Esophagus (tissue), 2 donors: ENCODE data around the gene BICD2. TPM values are rescaled to one million over a fixed set of nuclear protein-coding genes. Genes with fewer than 3 reads are reported as not detected.

Source experiments
- H3K27ac ChIP-seq, 2 donors: one replicate each; pipeline ENCODE4 v1.5.1; 2013; ENCODE audit warnings: low read depth in 2 of 2, mild to moderate bottlenecking in 2 of 2, inconsistent platforms in 1 of 2, low read length in 1 of 2, moderate library complexity in 1 of 2
- H3K27me3 ChIP-seq, 2 donors: one replicate each; pipeline ENCODE4 v1.6.1; 2013; ENCODE audit warnings: low read length in 2 of 2, control low read depth in 1 of 2, mild to moderate bottlenecking in 1 of 2; ENCODE audit not compliant: insufficient read depth in 2 of 2, control insufficient read depth in 1 of 2
- H3K36me3 ChIP-seq, 2 donors: one replicate each; pipeline ENCODE4 v1.6.1; 2013; ENCODE audit warnings: low read length in 1 of 2; ENCODE audit not compliant: control insufficient read depth in 2 of 2, insufficient read depth in 2 of 2
- H3K4me1 ChIP-seq, 2 donors: one replicate each; pipeline ENCODE4 v1.6.1; 2013; ENCODE audit warnings: low read length in 1 of 2; ENCODE audit not compliant: control insufficient read depth in 2 of 2, insufficient read depth in 2 of 2
- H3K4me3 ChIP-seq, 2 donors: one replicate each; pipeline ENCODE4 v1.5.1; 2013; ENCODE audit warnings: low read length in 2 of 2, mild to moderate bottlenecking in 2 of 2, low read depth in 1 of 2, moderate library complexity in 1 of 2
- H3K9me3 ChIP-seq, 2 donors: one replicate each; pipeline ENCODE4 v1.6.1; 2013; ENCODE audit warnings: mild to moderate bottlenecking in 2 of 2, low read depth in 1 of 2, low read length in 1 of 2, moderate library complexity in 1 of 2; ENCODE audit not compliant: control insufficient read depth in 2 of 2, insufficient read depth in 1 of 2
- WGBS, 2 donors: extraction: QIAGEN DNeasy Blood & Tissue Kit; methylation state at CpG; one replicate each; pipeline ENCODE4 v1.1.7; 2013; 5-methylcytosine and 5-hydroxymethylcytosine counted together
- polyA plus RNA-seq, 2 donors: library from polyadenylated mRNA; stranded (reverse); fragments of 200-250 nt; gene quantifications; one replicate each; pipeline ENCODE4 v1.2.3, GENCODE V29; 2013
- donor health status: healthy with polysubstance abuse.
- donor health status: Bipolar disorder and iron deficiency.

BICD2 gene
- polyA plus RNA-seq, 2 donors, result 30.9 to 41.1 TPM

DNA sequence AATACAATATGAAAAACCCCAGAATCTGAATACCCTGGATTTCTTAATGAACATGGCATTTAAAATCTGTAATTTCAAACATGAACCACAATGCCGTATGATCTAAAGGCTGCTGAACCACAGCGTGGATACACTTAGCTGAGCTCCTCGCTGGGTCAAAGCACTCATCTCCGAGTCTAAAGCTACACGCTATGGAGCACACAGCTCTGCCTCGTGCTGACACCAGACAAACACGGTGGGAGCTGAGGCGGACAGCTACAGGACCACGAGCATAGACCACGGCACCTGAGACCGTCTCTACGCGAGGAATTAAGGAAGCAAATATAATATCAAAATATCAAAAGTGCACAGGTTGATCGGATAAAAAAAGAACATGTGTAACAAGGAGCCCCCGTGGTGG lies 51.9 kb downstream of the BICD2 start:
- Histone ChIP-seq H3K36me3 (peaks cover 19 to 39% of the 10 kb centered on the region in 2 donors), H3K27me3 (no peaks in the 10 kb centered on the region), H3K27ac (no peak overlapping the region), H3K4me1 (peaks cover 2 to 40% of the 10 kb centered on the region in 2 donors), H3K4me3 (no peak overlapping the region), H3K9me3 (no peaks in the 10 kb centered on the region)
- WGBS, 2 donors, result 94 to 95% methylated on average over 15 of the region's 15 CpGs

DNA sequence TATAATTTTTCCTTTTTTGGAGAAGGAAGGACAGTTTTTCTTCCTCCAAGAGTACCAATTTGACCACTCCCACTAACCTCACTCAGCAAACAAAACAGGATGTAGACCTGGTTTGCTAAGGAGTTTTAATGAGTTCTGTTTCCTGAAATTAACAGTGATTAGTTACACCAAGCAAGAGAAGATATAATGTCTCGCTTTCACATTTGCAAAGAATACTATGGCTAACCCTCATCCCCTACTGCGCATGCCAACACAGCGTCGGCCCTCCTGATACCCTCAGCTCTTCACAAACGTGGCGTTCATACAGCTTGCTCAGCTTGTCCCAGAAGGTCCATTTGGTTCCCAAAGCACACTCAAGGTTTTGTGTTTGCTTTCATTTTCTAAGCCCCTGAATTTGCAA lies 52.8 kb downstream of the BICD2 start:
- H3K4me3 ChIP-seq, result no peak overlapping the region
- H3K27ac ChIP-seq, result peak overlapping the region in 1 of 2 donors; percentile 65
- 65 to 66% methylated on average over 6 of the region's 6 CpGs for WGBS, 2 donors

DNA sequence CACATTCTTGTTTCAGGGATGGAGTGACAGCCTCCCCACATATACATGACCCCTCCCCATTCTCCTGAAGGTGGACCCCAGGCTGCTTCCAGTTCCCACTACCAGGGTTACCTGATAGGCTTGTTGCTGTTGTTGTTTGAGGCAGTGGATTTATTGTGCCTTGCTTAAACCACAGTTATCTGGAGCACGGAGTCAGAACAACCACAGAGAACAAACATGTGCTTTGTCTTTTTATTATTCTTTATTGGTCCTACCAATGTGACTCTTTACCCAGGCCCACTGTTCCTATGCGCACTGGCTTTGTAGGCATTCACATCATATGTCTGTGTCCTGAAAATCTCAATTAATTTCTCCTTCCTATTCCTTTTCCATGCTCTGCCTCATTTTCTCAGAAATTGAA lies 53.5 kb downstream of the BICD2 start:
- 58 to 85% methylated on average over 2 of the region's 2 CpGs for WGBS, 2 donors
- no peaks in the 10 kb centered on the region for H3K9me3 ChIP-seq
- no peaks in the 10 kb centered on the region for H3K27me3 ChIP-seq
- H3K4me1 ChIP-seq, result peaks cover 2 to 31% of the 10 kb centered on the region in 2 donors
- H3K36me3 ChIP-seq, result peaks cover 19 to 33% of the 10 kb centered on the region in 2 donors
- peak overlapping the region; percentile 32 to 72 for H3K27ac ChIP-seq
- no peak overlapping the region for H3K4me3 ChIP-seq

More for the DNA sequence above, 52.8 kb downstream of the BICD2 start:
- Histone ChIP-seq H3K36me3 (peaks cover 19 to 33% of the 10 kb centered on the region in 2 donors), H3K4me1 (peaks cover 2 to 32% of the 10 kb centered on the region in 2 donors), H3K9me3 (no peaks in the 10 kb centered on the region), H3K27me3 (no peaks in the 10 kb centered on the region)

DNA sequence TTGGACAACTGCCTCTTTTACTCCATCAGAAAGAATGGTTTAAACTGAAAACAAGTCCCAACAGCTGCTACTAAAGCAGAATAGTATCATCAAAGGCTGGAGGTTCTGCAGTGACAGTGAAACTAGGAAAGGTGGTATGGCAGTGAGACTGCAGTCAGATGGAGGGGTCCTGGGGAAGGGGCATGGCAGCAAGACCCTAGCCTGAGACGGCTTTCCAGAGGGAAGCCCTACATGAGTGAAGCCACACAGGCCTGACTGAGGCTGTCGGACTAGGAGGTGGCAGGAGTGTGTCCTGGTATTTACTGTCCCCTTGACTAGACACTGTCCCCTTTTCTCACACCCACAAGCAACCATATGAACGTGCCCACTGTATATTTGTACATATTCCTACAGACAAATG lies 54.3 kb downstream of the BICD2 start:
- 60 to 71% methylated on average over 3 of the region's 3 CpGs for whole genome bisulfite sequencing, 2 donors
- Histone ChIP-seq H3K36me3 (peaks cover 19 to 33% of the 10 kb centered on the region in 2 donors), H3K4me1 (peaks cover 2 to 28% of the 10 kb centered on the region in 2 donors), H3K27me3 (no peaks in the 10 kb centered on the region), H3K9me3 (no peaks in the 10 kb centered on the region), H3K27ac (peak overlapping the region; percentile 74 to 89), H3K4me3 (no peak overlapping the region)

DNA sequence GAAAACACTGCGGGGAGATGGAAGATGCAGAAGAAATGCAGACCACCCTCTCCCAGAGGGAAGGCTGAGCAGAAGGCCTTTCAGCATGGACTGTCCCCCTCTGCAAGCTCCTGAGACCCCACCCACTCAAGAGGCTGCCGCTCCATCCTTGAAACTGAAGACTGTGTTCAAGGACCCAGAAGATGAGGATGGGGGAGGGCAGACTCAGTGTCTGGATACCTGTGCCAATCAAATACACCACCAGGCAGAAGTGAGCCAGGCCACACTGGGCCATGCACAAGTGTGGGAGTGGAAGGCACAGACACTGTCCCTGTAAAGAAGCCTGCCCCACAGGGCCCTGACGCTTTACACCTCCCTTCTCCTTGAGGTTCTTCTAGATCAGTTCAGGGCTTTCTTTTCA lies 54.7 kb downstream of the BICD2 start:
- 82 to 84% methylated on average over 3 of the region's 3 CpGs for WGBS, 2 donors
- H3K4me1 ChIP-seq, result peaks cover 2 to 24% of the 10 kb centered on the region in 2 donors
- peak overlapping the region; percentile 74 to 89 for H3K27ac ChIP-seq
- H3K9me3 ChIP-seq, result no peaks in the 10 kb centered on the region
- no peaks in the 10 kb centered on the region for H3K27me3 ChIP-seq
- H3K36me3 ChIP-seq, result peaks cover 17 to 29% of the 10 kb centered on the region in 2 donors
- H3K4me3 ChIP-seq, result no peak overlapping the region

DNA sequence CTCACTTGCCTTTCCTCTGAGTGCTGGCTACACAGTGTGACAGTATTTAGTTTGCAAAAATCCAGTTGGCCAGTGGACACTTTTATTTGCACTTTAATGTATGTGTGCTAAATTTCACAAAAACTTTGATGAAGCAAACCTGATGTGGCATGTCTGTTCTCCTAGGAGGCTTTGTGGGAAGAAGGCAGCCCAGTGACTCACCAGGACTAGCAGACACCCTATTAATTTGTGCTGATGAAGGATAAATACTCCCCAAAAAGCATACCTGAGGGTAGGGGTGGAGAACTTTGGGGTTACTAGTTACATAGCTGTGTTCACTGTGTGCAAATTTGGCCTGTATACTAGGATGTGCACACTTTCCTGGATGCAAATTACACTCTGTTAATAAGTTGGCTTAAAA lies 55.4 kb downstream of the BICD2 start:
- Histone ChIP-seq H3K27ac (peak overlapping the region; percentile 74 to 89), H3K4me1 (peaks cover 2 to 20% of the 10 kb centered on the region in 2 donors), H3K36me3 (peaks cover 10 to 24% of the 10 kb centered on the region in 2 donors), H3K9me3 (no peaks in the 10 kb centered on the region), H3K4me3 (no peak overlapping the region), H3K27me3 (no peaks in the 10 kb centered on the region)

DNA sequence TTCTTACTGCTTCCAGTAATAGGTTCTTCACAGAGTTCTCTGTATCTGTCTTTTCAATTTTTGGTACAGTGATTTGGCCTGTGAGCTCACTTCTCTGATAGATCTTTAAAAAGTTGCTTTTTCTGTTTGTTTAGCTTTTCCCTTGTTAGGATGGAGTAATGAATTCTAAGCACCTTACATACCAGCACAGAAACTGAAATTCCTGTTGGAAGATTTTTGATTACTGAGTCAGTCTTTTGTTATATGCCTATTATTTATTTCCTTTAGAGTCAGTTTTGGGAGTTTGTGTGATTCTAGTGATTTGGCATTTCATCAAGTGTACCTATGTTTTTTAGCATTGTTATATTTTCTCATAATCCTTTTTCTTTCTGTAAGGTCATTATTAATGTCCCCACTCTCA lies 57.1 kb downstream of the BICD2 start:
- Histone ChIP-seq H3K27me3 (no peaks in the 10 kb centered on the region), H3K36me3 (peaks cover 5 to 10% of the 10 kb centered on the region in 2 donors), H3K4me1 (peaks cover 2 to 20% of the 10 kb centered on the region in 2 donors), H3K27ac (peak overlapping the region; percentile 68 to 85), H3K4me3 (no peak overlapping the region), H3K9me3 (no peaks in the 10 kb centered on the region)

DNA sequence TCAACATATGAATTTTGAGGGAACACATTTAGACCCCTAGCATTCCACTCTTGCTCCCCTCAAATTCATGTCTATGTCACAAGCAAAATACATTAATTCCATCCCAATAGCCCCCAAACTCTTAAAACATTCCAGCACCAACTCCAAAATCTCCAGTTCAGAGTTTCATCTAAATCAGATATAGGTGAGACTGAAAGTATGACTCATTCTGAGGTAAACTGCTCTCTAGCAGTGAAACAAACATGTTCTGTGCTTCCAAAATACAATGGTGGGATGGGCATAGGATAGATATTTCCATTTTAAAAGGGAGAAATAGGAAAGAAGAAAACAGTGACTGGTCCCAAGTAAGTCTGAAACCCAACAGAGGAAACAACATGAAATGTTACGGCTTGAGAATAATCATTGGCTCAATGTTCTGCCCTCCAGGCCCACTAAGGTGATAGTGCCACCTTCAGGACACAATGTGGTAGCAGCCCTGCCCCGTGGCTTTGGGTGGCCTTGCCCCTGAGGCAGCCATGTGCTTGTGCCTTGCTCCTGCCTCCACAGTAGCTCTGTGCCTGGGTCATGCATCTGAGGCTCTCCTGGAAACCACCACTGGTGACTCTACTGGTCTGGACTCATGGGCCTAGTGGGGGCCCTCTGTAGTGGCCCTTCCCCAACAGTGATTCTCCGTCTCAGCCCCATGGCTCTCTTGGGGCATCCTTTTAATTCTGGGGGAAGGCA lies 58.3 kb downstream of the BICD2 start:
- Histone ChIP-seq H3K4me1 (peaks cover 2 to 17% of the 10 kb centered on the region in 2 donors), H3K36me3 (peaks cover 0 to 10% of the 10 kb centered on the region in 2 donors), H3K4me3 (no peak overlapping the region), H3K27me3 (no peaks in the 10 kb centered on the region), H3K9me3 (no peaks in the 10 kb centered on the region), H3K27ac (peak overlapping the region; percentile 68 to 93)
- WGBS, 2 donors, result 50 to 55% methylated on average over 3 of the region's 3 CpGs

DNA sequence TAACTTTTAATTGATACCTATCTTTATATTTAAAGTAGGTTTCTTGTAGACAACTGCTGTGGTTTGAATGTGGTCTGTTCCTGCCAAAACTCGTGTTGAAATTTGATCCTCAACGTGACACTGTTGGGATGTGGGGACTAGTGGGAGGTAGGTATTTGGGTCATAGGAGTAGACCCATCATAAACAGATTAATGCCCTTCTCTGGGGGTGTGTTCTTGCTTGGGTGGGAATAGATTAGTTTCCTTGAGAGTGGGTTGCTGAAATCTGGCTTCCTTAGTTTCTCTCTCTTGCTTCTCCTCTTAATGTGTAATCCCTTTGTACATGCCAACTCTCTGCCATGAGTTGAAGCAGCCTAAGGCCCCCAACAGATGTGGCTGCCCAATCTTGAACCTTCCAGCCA lies 60.1 kb downstream of the BICD2 start:
- Histone ChIP-seq H3K4me3 (no peak overlapping the region), H3K27ac (peak overlapping the region in 1 of 2 donors; percentile 76), H3K36me3 (no peaks in the 10 kb centered on the region), H3K9me3 (no peaks in the 10 kb centered on the region), H3K27me3 (no peaks in the 10 kb centered on the region), H3K4me1 (peaks cover 0 to 5% of the 10 kb centered on the region in 2 donors)
- 62 to 80% methylated on average over 2 of the region's 2 CpGs for WGBS, 2 donors

DNA sequence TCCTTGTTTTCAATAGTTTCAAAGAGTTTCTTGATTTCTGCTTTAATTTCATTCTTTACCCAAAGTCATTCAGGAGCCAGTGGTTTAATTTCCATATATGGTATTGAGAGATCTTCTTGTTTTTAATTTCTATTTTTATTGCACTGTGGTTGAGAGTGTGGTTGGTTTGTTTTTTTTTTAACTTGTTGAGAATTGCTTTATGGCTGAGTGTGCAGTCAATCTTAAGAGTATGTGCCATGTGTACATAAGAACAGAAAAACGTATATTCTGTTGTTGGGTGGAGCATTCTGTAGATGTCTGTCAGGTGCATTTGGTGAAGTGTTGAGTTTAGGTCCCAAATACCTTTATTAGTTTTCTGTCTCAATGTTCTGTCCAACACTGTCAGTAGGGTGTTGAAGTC lies 68.0 kb downstream of the BICD2 start:
- no peaks in the 10 kb centered on the region for H3K4me1 ChIP-seq
- WGBS, 2 donors, result 58 to 70% methylated on average over 1 of the region's 1 CpG
- no peaks in the 10 kb centered on the region for H3K9me3 ChIP-seq
- no peaks in the 10 kb centered on the region for H3K36me3 ChIP-seq
- no peak overlapping the region for H3K4me3 ChIP-seq
- no peaks in the 10 kb centered on the region for H3K27me3 ChIP-seq
- no peak overlapping the region for H3K27ac ChIP-seq
